HCT116 (cell line): ENCODE measurements around the gene CST8. TPM values are rescaled to one million over a fixed set of nuclear protein-coding genes. Genes with fewer than 3 reads are reported as not detected.

ENCODE experiments used
- ATAC-seq: fragments of 200-7000 bp; cut with Tn5 transposase; 2 replicates; pipeline ENCODE4 v1.9.1; 2020; ENCODE audit warnings: mild to moderate bottlenecking, moderate library complexity
- BruUV-seq: library from RNA; stranded (reverse); fragments of 400-500 nt; replicated peaks from 2 replicates; lab custom pipeline; 2021; lab: Mats Ljungman, UMichigan
- CTCF ChIA-PET: fragments of 300-600 bp; sonication (Branson Sonifier 250); formaldehyde crosslinking; loops from one replicate; lab custom pipeline; 2021; ENCODE audit warnings: antibody characterized with exemption; lab: Charles Lee
- POLR2A ChIA-PET: fragments of 300-600, 350-600 bp; sonication (Branson Sonifier 250); formaldehyde crosslinking; loops from one replicate; lab custom pipeline; 2021; ENCODE audit warnings: antibody characterized with exemption; lab: Charles Lee
- RAD21 ChIA-PET, 2 experiments: fragments of 300-600 bp; sonication (Branson Sonifier 250); formaldehyde crosslinking; loops; one replicate each; lab custom pipeline; 2023; ENCODE audit warnings: low total read pairs in 2 of 2; ENCODE audit not compliant: uncharacterized antibody in 2 of 2, unreplicated experiment in 2 of 2, low non-redundant PET in 1 of 2; lab: Charles Lee
- DNase-seq: peaks from one replicate; pipeline ENCODE4 v3.0.0-alpha.2; 2010; ENCODE audit warnings: low read depth, low spot score
- H2AFZ ChIP-seq: fragments of 200-600 bp; shearing (Covaris generic), sonication (generic); 2 replicates; pipeline ENCODE4 v1.6.1; 2017; ENCODE audit warnings: low read depth, mixed run types, mixed read lengths, antibody characterized with exemption, low read length; ENCODE audit not compliant: poor library complexity, severe bottlenecking
- H3K27ac ChIP-seq: 2 replicates; pipeline ENCODE4 v1.5.1; 2012; ENCODE audit warnings: low read depth, low read length
- H3K27me3 ChIP-seq: fragments of 200-600 bp; sonication (generic); 2 replicates; pipeline ENCODE4 v1.6.1; 2016; ENCODE audit warnings: mixed run types, low read length, mixed read lengths; ENCODE audit not compliant: insufficient read depth
- H3K36me3 ChIP-seq, 2 experiments: fragments of 200-500 bp in 1 of 2; fragments of 200-600 bp in 1 of 2; sonication (Bioruptor generic) in 1 of 2; sonication (generic) in 1 of 2; 2 replicates each; pipeline versions ENCODE4 v1.5.1 to v1.6.1; 2014 to 2016; ENCODE audit warnings: low read length in 2 of 2, inconsistent platforms in 1 of 2, mixed read lengths in 1 of 2, mixed run types in 1 of 2; ENCODE audit not compliant: insufficient read depth in 2 of 2, control insufficient read depth in 1 of 2
- H3K4me1 ChIP-seq, 2 experiments: fragments of 200-600 bp in 1 of 2; sonication (generic) in 1 of 2; 2 replicates each; pipeline versions ENCODE4 v1.5.1 to v1.6.1; 2012 to 2017; ENCODE audit warnings: low read length in 2 of 2, inconsistent platforms in 1 of 2, mild to moderate bottlenecking in 1 of 2, mixed read lengths in 1 of 2, mixed run types in 1 of 2, moderate library complexity in 1 of 2; ENCODE audit not compliant: insufficient read depth in 2 of 2, control insufficient read depth in 1 of 2
- H3K4me2 ChIP-seq: fragments of 200-600 bp; sonication (generic); 2 replicates; pipeline ENCODE4 v1.6.1; 2017; ENCODE audit warnings: mixed run types, low read length, mixed read lengths
- H3K4me3 ChIP-seq, 2 experiments: fragments of 200-600 bp in 1 of 2; sonication (generic) in 1 of 2; replicated peaks in 1 of 2; 2 replicates each; pipeline ENCODE4 v1.5.1; 2011 to 2016; ENCODE audit warnings: low read length in 2 of 2, control low read depth in 1 of 2, low read depth in 1 of 2, mild to moderate bottlenecking in 1 of 2, mixed read lengths in 1 of 2, mixed run types in 1 of 2
- H3K79me2 ChIP-seq: fragments of 200-600 bp; sonication (generic); 2 replicates; pipeline ENCODE4 v1.6.1; 2017; ENCODE audit warnings: mild to moderate bottlenecking, mixed run types, low read length, moderate library complexity, mixed read lengths; ENCODE audit not compliant: insufficient read depth
- H3K9ac ChIP-seq: fragments of 200-600 bp; sonication (generic); 2 replicates; pipeline ENCODE4 v1.6.1; 2016; ENCODE audit warnings: low read length, mixed read lengths
- H3K9me2 ChIP-seq: fragments of 200-600 bp; sonication (generic), shearing (Covaris generic); 2 replicates; pipeline ENCODE4 v1.6.1; 2017; ENCODE audit warnings: mixed run types, mild to moderate bottlenecking, moderate library complexity; ENCODE audit not compliant: insufficient read depth
- H3K9me3 ChIP-seq, 2 experiments: fragments of 200-500 bp in 1 of 2; fragments of 200-600 bp in 1 of 2; sonication (Bioruptor generic) in 1 of 2; sonication (generic) in 1 of 2; 2 replicates each; pipeline ENCODE4 v1.6.1; 2014 to 2017; ENCODE audit warnings: low read length in 2 of 2, mixed read lengths in 2 of 2, inconsistent platforms in 1 of 2, low read depth in 1 of 2, mild to moderate bottlenecking in 1 of 2, mixed run types in 1 of 2, moderate library complexity in 1 of 2; ENCODE audit not compliant: control insufficient read depth in 1 of 2, insufficient read depth in 1 of 2
- H4K20me1 ChIP-seq: fragments of 200-600 bp; sonication (generic), shearing (Covaris generic); 2 replicates; pipeline ENCODE4 v1.6.1; 2017; ENCODE audit warnings: mixed run types, mild to moderate bottlenecking, moderate library complexity; ENCODE audit not compliant: insufficient read depth
- FOSL1 ChIP-seq: IDR thresholded peaks from 2 replicates; pipeline ENCODE4 v1.6.1; 2012; ENCODE audit warnings: low read depth
- POLR2AphosphoS5 ChIP-seq: IDR thresholded peaks from 2 replicates; pipeline ENCODE4 v1.6.1; 2011; ENCODE audit warnings: mild to moderate bottlenecking, low read depth, low read length, moderate library complexity
- RAD21 ChIP-seq: IDR thresholded peaks from 2 replicates; pipeline ENCODE4 v1.6.1; 2012; ENCODE audit warnings: low read depth, mild to moderate bottlenecking
- SIN3A ChIP-seq: IDR thresholded peaks from 2 replicates; pipeline ENCODE4 v1.6.1; 2012; ENCODE audit warnings: low read depth
- SP1 ChIP-seq: IDR thresholded peaks from 2 replicates; pipeline ENCODE4 v1.6.1; 2012; ENCODE audit warnings: low read depth
- TCF7L2 ChIP-seq: IDR thresholded peaks from 2 replicates; pipeline ENCODE4 v1.7.0; 2011; ENCODE audit warnings: borderline replicate concordance, inconsistent platforms; ENCODE audit not compliant: insufficient read depth, insufficient read length; ENCODE audit errors: extremely low read depth
- YY1 ChIP-seq: IDR thresholded peaks from 2 replicates; pipeline ENCODE4 v1.6.1; 2011; ENCODE audit warnings: low read length, low read depth, moderate library complexity, mild to moderate bottlenecking; ENCODE audit not compliant: insufficient replicate concordance; ENCODE audit errors: extremely low read depth
- intact Hi-C: fragments of 100-400 bp; cut with micrococcal nuclease; formaldehyde crosslinking; loops from 2 replicates; pipeline ENCODE4 v1.10.0; 2022
- total RNA-seq: library from RNA; stranded (reverse); gene quantifications from one replicate; pipeline ENCODE4 v1.2.1, GENCODE V29; 2021; ENCODE audit not compliant: unreplicated experiment
- TF ChIP-seq, protein P1 (sequence below): IDR thresholded peaks from 2 replicates; pipeline ENCODE4 v1.6.1; 2012
- TF ChIP-seq, protein P2 (sequence below): IDR thresholded peaks from 2 replicates; pipeline ENCODE4 v1.6.1; 2012; ENCODE audit warnings: low read depth
- TF ChIP-seq, protein P3 (sequence below): IDR thresholded peaks from 2 replicates; pipeline ENCODE4 v1.6.1; 2011; ENCODE audit warnings: mild to moderate bottlenecking, low read length, moderate library complexity; ENCODE audit not compliant: insufficient replicate concordance; ENCODE audit errors: extremely low read depth
- TF ChIP-seq, protein P4 (sequence below), 3 experiments: fragments of 200-600 bp in 1 of 3; sonication (generic) in 1 of 3; IDR thresholded peaks in 2 of 3; conservative IDR thresholded peaks in 1 of 3; 2 replicates each; pipeline ENCODE4 v1.5.1; 2012 to 2017; ENCODE audit warnings: low read depth in 2 of 3, low read length in 2 of 3, antibody characterized with exemption in 1 of 3, borderline replicate concordance in 1 of 3, control low read depth in 1 of 3, mild to moderate bottlenecking in 1 of 3, mixed read lengths in 1 of 3, mixed run types in 1 of 3, moderate library complexity in 1 of 3; ENCODE audit not compliant: insufficient read depth in 1 of 3

CST8 gene
- total RNA-seq, 1 experiment from 2014 or later: not detected

DNA sequence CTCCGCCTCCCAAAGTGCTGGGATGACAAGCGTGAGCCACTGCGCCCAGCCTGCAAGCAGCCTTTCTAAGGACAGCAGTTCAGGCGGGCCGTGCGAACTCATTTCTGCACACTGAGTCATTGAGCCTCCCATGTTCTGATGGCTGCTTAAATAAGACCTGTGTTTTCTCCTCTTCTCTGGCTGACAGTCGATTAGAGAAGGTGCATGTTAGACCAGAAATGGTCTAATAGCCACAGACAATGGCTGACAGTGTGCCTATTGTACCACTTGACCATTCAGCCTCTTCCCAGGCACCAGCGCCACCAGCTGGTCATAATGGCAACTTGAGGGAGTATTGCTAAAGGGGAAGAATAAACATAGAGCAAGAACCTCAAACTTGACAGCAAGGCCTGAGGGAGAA is 44.4 kb upstream of the CST8 start:
- DNase-seq (peak; percentile 35), ATAC-seq (peak; percentile 82)
- H3K36me3 ChIP-seq: no peaks in the 10 kb centered on the region
- no peak overlapping the region for H3K4me3 ChIP-seq
- H3K9me3 ChIP-seq: no peaks in the 10 kb centered on the region
- H4K20me1 ChIP-seq: no peaks in the 10 kb centered on the region
- H3K9me2 ChIP-seq: no peaks in the 10 kb centered on the region
- no peak overlapping the region for H2AFZ ChIP-seq
- H3K79me2 ChIP-seq: no peaks in the 10 kb centered on the region
- no peak overlapping the region for H3K9ac ChIP-seq
- H3K27me3 ChIP-seq: no peaks in the 10 kb centered on the region; the same call in 1 of the 2 replicates
- ChIA-PET POLR2A (no interaction called here), RAD21 (no interaction called here), CTCF (interaction anchor here (0.8 to 2.0 kb wide), 8 partner anchors 8 to 153 kb away, joined by 3 to 8 read pairs (median 3); partner anchors contain the start of gene NAPB)
- intact Hi-C loops: no loop called here
- no peak for TF ChIP-seq POLR2AphosphoS5
- TF ChIP-seq, protein P1, sequence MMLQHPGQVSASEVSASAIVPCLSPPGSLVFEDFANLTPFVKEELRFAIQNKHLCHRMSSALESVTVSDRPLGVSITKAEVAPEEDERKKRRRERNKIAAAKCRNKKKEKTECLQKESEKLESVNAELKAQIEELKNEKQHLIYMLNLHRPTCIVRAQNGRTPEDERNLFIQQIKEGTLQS: no peak
- TF ChIP-seq, protein P2, sequence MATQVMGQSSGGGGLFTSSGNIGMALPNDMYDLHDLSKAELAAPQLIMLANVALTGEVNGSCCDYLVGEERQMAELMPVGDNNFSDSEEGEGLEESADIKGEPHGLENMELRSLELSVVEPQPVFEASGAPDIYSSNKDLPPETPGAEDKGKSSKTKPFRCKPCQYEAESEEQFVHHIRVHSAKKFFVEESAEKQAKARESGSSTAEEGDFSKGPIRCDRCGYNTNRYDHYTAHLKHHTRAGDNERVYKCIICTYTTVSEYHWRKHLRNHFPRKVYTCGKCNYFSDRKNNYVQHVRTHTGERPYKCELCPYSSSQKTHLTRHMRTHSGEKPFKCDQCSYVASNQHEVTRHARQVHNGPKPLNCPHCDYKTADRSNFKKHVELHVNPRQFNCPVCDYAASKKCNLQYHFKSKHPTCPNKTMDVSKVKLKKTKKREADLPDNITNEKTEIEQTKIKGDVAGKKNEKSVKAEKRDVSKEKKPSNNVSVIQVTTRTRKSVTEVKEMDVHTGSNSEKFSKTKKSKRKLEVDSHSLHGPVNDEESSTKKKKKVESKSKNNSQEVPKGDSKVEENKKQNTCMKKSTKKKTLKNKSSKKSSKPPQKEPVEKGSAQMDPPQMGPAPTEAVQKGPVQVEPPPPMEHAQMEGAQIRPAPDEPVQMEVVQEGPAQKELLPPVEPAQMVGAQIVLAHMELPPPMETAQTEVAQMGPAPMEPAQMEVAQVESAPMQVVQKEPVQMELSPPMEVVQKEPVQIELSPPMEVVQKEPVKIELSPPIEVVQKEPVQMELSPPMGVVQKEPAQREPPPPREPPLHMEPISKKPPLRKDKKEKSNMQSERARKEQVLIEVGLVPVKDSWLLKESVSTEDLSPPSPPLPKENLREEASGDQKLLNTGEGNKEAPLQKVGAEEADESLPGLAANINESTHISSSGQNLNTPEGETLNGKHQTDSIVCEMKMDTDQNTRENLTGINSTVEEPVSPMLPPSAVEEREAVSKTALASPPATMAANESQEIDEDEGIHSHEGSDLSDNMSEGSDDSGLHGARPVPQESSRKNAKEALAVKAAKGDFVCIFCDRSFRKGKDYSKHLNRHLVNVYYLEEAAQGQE: no peak
- TF ChIP-seq FOSL1: no peak
- no peak for TF ChIP-seq SIN3A
- TF ChIP-seq YY1: no peak
- no peak for TF ChIP-seq SP1
- TF ChIP-seq, protein P3, sequence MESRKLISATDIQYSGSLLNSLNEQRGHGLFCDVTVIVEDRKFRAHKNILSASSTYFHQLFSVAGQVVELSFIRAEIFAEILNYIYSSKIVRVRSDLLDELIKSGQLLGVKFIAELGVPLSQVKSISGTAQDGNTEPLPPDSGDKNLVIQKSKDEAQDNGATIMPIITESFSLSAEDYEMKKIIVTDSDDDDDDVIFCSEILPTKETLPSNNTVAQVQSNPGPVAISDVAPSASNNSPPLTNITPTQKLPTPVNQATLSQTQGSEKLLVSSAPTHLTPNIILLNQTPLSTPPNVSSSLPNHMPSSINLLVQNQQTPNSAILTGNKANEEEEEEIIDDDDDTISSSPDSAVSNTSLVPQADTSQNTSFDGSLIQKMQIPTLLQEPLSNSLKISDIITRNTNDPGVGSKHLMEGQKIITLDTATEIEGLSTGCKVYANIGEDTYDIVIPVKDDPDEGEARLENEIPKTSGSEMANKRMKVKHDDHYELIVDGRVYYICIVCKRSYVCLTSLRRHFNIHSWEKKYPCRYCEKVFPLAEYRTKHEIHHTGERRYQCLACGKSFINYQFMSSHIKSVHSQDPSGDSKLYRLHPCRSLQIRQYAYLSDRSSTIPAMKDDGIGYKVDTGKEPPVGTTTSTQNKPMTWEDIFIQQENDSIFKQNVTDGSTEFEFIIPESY: no peak
- TF ChIP-seq, protein P4, sequence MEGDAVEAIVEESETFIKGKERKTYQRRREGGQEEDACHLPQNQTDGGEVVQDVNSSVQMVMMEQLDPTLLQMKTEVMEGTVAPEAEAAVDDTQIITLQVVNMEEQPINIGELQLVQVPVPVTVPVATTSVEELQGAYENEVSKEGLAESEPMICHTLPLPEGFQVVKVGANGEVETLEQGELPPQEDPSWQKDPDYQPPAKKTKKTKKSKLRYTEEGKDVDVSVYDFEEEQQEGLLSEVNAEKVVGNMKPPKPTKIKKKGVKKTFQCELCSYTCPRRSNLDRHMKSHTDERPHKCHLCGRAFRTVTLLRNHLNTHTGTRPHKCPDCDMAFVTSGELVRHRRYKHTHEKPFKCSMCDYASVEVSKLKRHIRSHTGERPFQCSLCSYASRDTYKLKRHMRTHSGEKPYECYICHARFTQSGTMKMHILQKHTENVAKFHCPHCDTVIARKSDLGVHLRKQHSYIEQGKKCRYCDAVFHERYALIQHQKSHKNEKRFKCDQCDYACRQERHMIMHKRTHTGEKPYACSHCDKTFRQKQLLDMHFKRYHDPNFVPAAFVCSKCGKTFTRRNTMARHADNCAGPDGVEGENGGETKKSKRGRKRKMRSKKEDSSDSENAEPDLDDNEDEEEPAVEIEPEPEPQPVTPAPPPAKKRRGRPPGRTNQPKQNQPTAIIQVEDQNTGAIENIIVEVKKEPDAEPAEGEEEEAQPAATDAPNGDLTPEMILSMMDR (IDR thresholded peaks at IDR 0.05 in 2 of 3, conservative IDR thresholded peaks at IDR 0.05 in 1 of 3; ENCODE audit: borderline replicate concordance in 1 of 3, insufficient read depth in 1 of 3, low read depth in 2 of 3, low read length in 2 of 3): peak; percentile 27 to 86 (median 76); a peak in 5 of 6 replicates
- TF ChIP-seq TCF7L2: no peak
- TF ChIP-seq RAD21: peak; percentile 61
- BruUV-seq: no TSS peak
- H3K27ac ChIP-seq: no peak overlapping the region
- H3K4me2 ChIP-seq: no peak overlapping the region
- peaks cover 0 to 7% of the 10 kb centered on the region in 2 experiments; a peak in 1 of 4 replicates for H3K4me1 ChIP-seq
